HG03558 (cell line): ENCODE measurements around the gene TEAD1.

Experiments used
- ATAC-seq: cut with Tn5 transposase; IDR thresholded peaks from one replicate; pipeline ENCODE4 v1.9.1; 2021; ENCODE audit warnings: moderate number of reproducible peaks; ENCODE audit not compliant: unreplicated experiment; ENCODE audit errors: extremely low read depth

Gene TEAD1

DNA sequence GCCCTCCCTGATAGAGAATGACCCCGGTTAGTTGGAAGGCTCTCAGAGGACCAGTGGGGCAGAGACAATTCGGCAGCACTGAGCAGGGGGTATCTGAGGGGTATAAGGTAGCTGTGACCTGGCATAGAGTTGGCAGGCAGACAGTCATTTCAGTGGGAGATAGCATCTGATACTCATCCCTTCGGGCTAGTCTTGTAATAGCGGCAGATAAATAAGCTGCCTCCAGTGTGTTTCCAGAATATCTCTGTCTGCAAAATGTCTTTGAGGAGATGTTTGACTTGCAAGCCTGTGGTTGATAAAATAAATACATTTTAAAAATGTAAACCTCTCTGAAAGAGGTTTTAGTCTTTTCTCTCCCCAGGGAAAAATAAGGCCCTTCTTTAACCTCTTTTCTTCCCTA lies 54.2 kb downstream of the TEAD1 start:
- ATAC-seq, result no peak

DNA sequence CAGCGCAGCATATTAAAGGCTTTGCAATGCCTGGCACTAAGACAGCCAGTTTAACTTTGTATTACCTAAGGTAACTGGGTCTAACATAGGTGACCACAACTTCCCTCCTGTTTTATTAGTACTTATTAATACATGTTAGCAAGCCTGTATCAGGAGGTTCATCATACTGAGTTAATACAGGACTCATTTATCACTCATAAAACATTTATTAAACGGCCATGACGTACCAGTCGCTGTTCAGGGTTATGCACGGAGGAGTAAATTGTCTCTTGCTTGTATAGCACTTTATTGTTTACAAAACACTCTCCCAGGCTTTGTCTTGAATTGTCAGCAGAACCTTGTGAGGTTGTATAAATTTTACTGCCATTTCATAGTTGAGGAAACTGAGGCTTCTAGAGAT lies 55.7 kb downstream of the TEAD1 start:
- no peak for ATAC-seq

DNA sequence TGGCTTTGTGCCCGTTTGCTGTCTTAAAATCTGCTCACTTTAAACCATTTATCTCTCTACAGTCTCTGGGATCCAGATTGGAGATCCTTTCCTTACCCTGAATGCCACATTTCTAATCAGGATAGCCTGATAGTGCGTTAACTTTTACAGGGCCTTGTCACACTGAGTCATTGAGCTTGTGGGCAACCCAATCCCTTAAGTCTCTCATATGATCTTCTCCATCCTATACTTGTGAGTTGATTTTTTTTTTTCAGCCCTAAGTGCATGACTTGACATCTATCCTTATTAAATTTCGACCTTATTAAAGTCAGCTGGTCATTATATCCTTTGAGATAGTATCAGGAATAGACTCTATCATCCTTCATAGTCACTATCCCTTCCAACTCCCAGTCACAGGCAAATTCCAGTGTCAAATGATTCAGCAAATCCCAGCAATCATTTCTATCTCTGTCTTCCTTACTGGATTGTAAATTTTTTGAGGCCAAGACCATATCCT lies 57.7 kb downstream of the TEAD1 start:
- ATAC-seq, result no peak

DNA sequence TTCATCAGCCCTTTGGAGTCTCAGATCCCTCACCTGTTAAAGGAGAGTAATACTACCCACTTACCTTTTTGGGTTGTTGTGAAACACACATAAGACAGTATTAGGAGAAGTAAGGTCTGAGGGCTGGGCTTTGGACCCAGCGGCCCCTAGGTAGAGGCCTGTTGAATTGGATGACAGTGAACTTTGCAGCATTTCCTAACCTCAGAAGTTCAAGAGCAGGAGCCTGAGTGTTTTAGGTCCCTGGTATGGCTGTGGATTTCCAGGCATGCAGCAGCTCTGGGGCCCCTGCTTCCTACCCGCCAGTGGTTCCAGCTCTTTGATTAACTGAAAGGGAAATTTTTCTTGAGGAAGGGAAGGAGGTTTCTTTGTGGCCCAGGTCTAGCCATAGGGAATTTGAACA lies 58.9 kb downstream of the TEAD1 start:
- ATAC-seq, result no peak

DNA sequence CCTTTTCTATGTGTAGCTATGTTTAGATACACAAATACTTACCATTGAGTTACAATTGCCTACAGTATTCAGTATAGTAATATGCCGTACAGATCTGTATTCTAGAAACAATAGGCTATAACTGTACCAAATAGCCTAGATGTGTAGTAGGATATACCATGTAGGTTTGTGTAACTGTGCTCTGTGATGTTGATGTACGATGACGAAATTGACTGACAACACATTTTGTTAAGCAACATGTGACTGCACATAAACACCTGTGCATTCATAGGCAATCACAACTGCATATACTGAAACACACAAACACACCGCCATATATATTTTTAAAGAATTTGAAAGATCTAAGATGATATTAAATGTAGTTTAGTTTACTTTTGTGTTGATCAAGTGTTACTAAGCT lies 60.4 kb downstream of the TEAD1 start:
- no peak for ATAC-seq

DNA sequence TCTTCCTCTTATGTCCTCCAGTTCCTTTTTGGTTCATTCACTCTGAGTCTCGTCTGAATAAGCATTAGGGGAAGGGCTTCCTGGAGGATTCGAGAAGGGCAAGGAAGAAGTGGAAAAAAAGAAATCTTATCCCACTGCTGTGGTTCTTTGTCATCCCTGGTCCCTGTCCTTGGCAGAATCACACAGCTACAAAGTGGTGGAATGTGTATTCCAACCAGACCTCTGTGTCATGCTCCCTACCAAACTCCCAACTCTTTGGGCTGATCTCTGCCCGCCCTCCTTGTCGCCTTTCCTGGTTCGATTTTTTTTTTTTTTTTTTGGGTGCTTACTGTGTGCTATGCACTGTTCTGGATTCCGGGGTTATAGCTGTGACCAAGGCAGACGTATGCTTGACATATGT lies 61.0 kb downstream of the TEAD1 start:
- ATAC-seq, result no peak

DNA sequence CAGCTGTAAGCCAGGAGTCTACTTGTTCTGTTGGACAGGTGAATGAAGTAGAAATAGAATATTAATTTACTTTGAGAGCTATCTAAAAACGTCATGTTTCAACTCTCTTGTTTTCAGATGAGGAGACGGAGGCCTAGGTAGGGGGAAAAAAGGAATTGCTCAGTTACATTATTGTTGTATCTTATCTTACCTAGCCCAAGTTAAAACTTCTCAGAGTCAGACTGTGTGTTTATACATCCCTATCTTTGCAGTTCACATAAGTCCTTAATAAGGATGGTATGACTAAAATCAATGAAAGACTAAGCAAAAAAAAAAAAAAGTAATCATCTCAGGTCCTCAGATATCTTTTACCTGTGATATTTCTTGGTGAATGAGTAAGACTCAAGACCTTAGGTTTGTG lies 62.8 kb downstream of the TEAD1 start:
- no peak for ATAC-seq

DNA sequence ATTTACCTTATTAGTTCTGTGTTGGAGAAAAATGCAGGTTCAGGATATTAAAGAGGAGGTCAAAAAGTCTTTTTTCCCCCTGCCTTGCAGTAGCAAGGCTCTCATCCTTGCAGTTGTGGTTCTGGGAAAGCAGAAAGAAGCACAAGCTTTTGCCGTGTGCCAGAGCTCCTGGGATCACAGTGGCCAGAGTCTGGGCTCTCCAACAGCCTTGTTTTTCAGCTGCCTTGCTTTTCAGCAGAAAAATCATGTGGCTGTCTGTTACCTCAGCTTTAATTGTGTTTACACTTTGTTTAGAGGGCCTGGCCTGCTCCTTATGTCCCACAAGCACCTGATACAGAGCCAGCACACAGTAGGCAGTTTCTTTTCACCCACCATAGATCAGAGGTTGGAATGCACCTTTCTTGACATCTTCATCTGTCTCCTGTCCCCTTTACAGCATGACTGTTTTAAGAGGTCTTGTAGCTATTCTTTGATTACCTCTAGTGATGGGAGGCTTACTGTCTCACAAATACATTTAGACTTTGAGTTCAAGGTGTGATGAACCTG lies 67.5 kb downstream of the TEAD1 start:
- ATAC-seq, result no peak

DNA sequence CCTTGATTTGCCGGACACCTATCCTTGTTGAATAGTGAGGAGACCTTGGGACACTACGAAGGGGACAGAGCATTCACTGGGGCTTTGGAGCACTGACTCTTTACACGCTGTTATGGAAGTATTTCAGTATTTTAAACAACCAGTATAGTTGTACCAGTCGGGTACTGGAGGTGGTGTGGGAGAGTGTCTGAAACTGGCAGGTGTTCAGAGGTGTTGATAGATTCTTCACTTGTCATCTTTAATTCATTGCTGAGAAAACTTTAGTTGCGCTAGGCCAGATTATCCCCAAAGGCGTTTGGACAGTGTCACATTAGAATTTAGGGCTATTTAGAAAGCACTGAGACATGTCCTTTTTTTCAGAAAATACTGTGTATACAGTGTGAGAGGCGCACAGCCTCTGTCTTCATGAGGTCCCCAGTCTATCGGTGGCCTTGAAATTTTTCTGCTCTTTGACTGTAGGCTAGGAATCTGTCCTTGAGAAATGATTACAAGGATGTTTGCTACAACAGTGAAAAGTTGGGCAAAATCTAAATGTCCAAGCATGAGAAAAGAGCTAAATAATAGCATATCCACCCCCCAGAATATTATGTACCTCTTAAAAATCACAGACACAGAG lies 69.7 kb downstream of the TEAD1 start:
- no peak for ATAC-seq

DNA sequence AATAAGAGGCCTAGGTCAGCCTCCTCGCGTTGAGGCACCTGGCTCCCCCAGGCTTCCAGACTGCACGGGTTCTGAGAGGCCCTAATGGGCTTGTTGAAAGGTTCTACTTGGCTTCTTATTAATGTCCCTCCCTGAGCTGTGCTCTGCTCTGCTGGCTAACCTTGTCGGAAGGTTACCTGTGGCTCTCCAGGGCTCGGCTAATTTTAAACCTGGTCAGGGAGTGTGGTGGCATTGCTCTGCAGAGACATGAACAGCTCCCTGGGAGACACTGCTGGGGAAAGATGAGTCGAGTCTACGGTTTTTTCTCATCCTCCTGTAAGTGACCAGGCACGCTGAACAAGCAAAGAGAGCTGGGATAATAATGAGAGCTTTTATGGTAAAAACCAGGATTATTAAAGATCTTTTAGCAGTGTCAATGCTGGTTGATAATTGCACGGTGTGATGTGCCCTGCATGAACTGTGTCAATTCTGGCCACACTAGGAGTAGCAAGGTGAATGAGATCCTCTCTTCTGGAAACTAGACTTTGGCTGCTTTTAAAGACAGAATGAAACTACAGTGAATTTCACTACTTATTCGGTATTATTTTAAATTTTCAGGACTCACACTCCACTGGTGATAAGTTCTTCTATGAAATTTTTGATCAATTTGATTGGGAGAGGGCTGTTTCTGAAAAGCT lies 70.7 kb downstream of the TEAD1 start:
- no peak for ATAC-seq

DNA sequence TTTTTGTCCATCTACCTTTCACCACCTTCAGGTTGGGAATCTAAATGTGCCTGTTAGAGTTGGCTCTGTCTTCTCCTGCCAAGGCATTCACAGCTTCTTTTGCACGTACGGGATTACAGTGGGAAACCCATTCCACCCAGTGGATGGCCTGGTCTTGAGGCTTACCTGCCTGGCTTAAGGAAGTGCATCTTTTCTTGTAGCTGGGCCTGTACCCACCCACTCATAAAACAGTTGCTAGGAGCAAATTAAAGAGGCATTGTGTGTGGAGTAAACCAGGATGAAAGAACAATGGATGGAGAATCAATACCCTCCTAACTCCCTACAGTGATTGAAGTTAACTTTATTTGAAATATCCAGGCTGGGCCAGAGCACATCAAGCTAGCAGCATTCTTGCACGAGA lies 71.6 kb downstream of the TEAD1 start:
- ATAC-seq, result no peak

DNA sequence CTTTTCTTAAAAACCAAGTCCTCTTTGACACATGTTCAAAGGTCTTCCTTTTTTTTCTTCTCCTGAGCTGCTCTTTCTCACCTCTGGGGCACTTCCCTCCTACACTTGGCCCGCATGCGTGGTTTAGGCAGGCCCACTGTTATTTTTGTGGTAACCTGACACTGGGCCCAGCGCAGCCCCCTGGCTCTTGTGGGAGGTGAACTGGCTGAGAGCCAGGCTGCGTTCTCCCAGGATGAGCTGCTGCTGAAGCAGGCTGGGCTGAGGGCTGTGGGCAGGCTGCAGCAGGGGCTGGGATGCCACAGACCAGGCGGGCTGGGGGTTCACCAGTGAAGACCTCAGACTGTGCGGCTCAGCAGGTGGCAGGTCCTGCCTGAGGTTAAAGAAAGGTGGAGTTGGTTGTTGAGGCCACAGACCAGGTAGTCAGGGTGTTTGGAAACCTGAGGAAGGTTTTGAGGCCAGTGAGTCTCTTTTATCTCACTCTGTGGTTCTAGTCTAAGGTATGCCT lies 72.4 kb downstream of the TEAD1 start:
- ATAC-seq, result no peak

DNA sequence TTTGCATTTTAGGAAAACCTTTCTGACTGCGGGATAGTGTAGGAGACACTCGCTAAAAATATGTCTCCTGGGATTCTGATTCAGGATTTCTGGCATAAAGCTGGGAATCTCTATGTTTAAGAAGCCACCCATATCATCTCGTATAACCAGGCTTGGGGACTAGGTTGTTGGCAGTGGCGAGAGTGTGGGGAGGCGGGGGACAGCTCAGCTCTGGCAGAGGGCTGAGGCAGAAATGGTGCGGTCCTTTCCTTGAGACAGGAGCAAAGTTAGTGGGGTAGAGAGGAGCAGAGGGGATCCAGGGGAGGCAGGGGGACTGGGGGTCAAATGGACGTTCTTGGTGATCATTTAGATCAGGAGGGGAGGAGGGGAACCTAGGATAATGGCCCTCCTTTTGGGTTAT lies 74.3 kb downstream of the TEAD1 start:
- ATAC-seq, result no peak

DNA sequence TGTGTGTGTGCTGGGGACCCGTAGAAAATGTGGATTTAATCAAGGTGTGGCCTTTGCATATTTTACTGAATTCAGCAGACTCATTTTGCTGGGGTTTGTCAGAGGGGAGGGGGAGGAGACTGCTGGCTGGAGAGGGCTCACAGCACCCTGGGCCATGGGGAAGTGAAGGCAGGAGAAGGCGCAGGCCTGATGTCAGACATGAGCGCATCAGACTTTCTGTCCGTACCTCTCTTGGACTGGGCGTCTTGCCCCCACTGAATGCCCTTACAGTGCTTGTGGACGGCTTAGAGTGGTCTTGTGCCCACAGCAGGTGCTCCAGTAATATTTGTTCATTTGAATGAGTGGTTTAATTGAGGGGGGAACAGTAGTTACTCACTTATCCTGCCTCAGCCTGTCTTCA lies 75.2 kb downstream of the TEAD1 start:
- no peak for ATAC-seq

DNA sequence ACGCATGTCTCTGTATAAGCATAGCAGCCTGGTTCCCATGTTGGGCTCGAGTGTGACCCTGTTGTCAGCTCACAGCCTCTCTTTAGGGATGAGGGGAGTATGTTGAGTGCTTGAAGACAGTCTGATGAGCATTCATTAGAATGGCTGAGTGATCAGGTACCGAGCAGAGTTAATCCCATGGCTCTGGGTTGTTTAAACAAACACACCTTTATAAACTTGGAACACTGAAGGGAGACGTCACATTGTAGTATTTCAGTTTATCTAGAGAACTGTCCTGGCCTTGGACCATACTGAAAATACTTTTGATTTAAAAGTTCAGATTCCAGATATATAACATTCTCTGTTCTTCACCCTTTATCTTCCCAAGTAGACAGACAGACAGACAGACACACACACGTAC lies 76.0 kb downstream of the TEAD1 start:
- no peak for ATAC-seq

DNA sequence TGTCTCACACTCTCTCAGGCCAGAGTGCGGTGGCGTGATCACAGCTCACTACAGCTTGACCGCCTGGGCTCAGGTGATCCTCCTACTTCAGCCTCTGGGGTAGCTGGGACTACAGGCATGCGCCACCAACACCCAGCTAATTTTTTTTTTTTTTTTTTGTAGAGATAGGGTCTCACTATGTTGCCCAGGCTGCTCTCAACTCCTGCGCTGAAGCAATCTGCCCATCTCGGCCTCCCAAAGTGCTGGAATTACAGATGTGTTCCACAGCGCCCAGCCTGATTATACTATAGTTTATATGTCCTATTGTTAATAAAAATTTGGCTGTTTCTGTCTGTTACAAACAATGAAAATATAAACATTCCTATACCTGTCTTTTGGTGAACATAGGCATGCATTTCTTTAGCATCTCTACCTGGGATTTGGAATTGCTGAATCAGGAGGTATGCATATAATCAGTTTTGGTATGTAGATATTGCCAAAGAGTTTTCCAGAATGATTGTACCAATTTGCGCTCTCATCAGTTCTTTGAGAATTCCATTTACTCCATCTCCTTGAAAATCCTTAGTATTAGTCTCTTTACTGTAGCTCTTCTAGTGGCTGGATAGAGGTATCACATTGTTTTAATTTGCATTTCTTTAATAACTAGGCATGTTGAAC lies 78.8 kb downstream of the TEAD1 start:
- no peak for ATAC-seq

DNA sequence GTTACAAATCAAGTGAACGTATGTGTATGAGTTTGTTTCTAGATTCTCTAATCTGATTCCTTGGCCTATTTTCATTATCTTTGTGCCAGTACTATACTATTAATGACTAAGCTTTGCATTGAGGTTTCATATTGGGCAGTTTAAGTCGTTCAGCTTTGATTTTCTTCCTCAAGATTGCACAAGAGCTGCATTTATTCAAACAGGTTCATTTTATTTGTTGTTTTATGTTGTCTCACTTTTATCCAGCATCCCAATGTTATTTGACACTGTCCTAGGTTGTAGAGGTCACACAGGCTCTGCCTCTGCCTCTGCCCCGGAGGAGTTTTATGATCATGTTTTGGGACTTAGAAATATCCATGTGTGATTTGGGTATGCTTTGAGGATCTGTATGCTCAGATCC lies 79.8 kb downstream of the TEAD1 start:
- no peak for ATAC-seq

DNA sequence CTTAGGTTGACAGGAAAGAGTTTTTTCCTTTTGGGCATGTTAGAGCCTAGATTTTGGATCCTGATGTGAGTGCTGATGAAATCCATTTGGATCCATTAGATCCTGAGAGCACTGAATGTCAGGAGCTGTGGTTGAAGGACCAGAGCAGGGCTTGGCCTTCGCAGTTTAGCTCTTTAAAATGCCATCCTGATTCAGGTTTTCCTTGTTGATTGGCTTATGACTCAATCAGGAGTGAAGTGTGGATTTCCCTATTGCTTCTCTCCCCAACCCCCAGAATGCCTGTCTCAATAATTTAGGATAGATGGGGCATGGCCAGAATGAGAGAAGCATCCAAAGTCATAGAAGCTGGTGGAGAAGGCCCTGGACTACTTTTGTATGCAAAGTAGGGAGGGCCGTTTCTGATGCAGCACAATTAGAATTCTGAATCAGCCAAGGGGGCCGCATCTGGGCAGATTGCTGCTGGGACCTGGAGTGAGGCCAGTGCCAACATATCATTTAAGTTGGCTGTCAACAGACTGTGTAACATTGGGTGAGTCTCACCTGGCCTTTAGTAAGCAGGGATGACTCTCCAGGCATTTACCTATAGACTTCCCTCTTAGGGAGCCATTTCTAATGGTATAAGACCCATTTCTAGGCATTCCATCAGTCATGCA lies 80.5 kb downstream of the TEAD1 start:
- ATAC-seq, result no peak

DNA sequence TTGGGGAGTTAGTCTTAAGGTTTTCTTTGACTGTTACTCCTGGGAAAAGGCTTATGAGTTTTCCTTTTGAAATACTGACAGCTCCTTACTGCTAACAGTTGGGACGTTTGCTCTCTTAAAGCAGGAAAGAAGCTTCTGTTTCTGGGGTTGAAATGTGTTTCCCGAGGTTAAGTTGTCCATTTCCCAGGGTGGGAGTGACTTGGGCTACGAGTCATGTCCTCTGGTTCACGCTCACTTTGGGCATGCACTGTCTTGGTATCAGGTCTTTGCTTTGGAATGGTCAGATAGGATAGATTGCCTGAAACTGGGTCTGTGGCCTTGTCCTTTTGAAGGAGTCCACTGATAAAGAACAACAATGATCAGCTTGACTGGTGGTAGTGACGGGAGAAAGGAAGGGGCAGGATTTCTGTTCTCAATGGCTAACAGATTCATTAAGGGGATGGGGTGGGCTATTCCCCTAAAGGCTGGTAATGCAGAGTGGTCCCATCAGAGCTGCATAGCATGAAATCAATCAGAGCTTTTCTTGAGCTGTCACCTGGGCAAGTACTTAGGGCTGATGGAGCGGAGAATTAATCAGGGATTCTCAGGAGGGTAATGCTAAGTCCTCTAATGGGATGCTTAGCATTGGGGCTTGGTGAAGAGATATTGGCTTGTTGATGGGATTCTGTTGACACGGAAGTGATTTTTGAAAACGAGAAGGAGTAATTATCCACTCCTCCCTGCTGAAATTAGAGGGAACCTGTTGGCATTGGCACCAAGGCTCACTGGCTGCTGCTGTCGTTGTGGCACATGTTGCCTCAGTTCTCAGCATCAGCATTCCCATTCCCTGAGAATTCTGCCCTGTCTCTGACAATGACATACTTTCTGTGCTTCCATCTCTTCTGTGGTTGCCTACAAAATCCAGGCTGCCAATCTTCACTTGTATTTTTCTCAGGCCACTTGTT lies 81.6 kb downstream of the TEAD1 start:
- no peak for ATAC-seq

DNA sequence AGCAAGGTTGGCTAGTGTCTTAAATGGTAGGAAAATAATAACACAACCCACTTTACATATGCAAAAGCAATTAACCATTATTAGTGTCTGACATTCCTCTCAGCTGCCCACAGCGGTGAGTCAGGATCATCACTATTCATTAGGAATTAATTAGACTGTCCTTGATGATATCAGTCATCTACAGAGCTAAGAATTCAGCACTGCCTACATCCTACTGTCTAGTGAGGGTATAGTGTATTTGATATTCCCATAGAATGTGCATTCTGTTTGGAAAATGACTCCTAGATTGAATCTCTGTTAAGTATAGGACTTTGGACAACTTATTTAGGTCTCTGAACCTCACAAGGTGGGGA lies 82.2 kb downstream of the TEAD1 start:
- ATAC-seq, result no peak
